Cardiac fibroblast (primary cell): ENCODE measurements around the gene STEAP4.

Experiments used
- DNase-seq, 2 donors: peaks; one replicate each; pipeline versions ENCODE4 v3.0.0 to v3.0.0-alpha.2; 2010; ENCODE audit warnings: low read depth in 2 of 2
- H3K4me3 ChIP-seq, 2 donors: replicated peaks in 1 of 2; 1 replicate in 1 of 2; 2 replicates in 1 of 2; pipeline ENCODE4 v1.5.1; 2011; ENCODE audit warnings: low read depth in 2 of 2, low read length in 2 of 2, mild to moderate bottlenecking in 2 of 2, moderate library complexity in 1 of 2
- CTCF ChIP-seq: IDR thresholded peaks from one replicate; pipeline ENCODE4 v1.5.1; 2011; ENCODE audit warnings: low read depth, mild to moderate bottlenecking, low read length, inconsistent platforms

The STEAP4 gene

GRCh38 chr7:88300401-88300945, 6.2 kb downstream of the STEAP4 start:
- no peak overlapping the region for H3K4me3 ChIP-seq
- no peak for DNase-seq
- TF ChIP-seq CTCF = no peak

GRCh38 chr7:88299126-88299525, 7.6 kb downstream of the STEAP4 start:
- H3K4me3 ChIP-seq = no peak overlapping the region
- no peak for DNase-seq
- no peak for TF ChIP-seq CTCF

- TF ChIP-seq CTCF = no peak
- no peak overlapping the region for H3K4me3 ChIP-seq
- no peak for DNase-seq
Observed at GRCh38 chr7:88293866-88294265, 12.8 kb downstream of the STEAP4 start.

GRCh38 chr7:88291398-88292173, 15.1 kb downstream of the STEAP4 start:
- peak; percentile 16 to 64 for DNase-seq
- H3K4me3 ChIP-seq = no peak overlapping the region
- no peak for TF ChIP-seq CTCF

- no peak overlapping the region for H3K4me3 ChIP-seq
Observed at GRCh38 chr7:88290491-88290890, 16.2 kb downstream of the STEAP4 start.

GRCh38 chr7:88289564-88290025, 17.1 kb downstream of the STEAP4 start:
- DNase-seq = peak in 1 of 2 donors; percentile 2
- no peak overlapping the region for H3K4me3 ChIP-seq
- no peak for TF ChIP-seq CTCF

More at GRCh38 chr7:88290491-88290890, 16.2 kb downstream of the STEAP4 start:
- no peak for DNase-seq
- no peak for TF ChIP-seq CTCF
